Measurements from ENCODE around the gene PDIA6. TPM values are rescaled to one million over a fixed set of nuclear protein-coding genes. Genes with fewer than 3 reads are reported as not detected.

Gene PDIA6
- total RNA-seq, 1 experiment from 2014 or later, result 384 TPM

DNA sequence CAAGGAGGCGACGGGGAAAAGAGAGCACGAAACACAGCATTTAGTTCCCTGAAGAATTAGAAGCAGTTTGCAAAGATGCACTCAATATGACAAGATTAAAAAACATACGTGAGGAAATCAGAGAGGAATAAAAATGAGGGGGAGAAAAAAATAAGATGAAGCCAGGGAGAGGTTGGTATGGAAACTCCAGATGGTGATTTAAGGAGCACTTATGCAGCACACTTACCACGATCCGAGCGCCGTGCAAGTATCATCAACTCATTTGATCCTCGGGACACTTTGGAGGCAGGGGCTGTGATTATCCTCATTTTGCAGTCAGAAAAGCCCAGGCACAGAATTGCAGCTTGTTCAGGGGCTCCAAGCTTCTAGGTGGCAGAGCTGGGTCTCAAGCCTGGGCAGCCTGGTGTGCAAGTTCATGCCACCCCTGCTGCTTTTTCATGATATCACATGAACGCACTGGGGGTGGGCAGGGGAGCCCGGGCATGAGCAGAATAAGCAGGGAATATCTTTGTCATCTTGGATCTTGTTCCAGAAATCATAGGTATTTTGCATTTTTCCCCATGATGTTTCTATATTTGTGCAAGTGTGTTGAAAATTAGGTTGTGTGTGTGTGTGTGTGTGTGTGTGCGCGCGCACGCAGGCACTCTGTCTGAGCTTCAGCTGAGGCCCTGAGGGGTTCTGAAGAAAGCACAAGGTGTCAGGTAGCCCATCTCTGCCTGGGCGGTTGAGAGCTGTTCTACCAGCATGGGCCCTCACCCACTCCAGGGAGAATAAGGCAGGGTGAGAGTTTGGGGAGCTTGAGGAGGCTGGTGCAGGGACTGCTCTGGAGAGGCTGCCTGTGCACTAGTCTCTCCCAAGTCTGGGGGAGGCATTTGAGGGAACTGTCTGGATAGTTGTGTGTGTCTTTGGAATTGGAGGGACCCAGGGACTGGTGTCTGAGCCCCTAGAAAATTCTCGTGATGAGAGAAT lies 25.0 kb upstream of the PDIA6 start:
- H3K4me3 Mint-ChIP-seq (ENCODE audit: unreplicated experiment), result no peak overlapping the region
- no peak overlapping the region for H3K27ac Mint-ChIP-seq (ENCODE audit: unreplicated experiment)
- Histone ChIP-seq H3K9me3 (no peaks in the 10 kb centered on the region), H3K27me3 (replicated peaks; ENCODE audit: control insufficient read depth, insufficient read depth, low read length) (no peaks in the 10 kb centered on the region), H3K4me3 (ENCODE audit: low read depth, low read length) (no peak overlapping the region), H3K4me1 (no peaks in the 10 kb centered on the region), H3K36me3 (ENCODE audit: control insufficient read depth, insufficient read depth, low read length) (no peaks in the 10 kb centered on the region)
- H3K27me3 Mint-ChIP-seq (ENCODE audit: insufficient read depth, unreplicated experiment), result peaks cover 4% of the 10 kb centered on the region
- ChIA-PET CTCF (interaction anchor here (1.1 kb wide), 1 partner anchor 15 kb away, joined by 3 read pairs; no protein-coding TSS in a partner anchor), POLR2A (no interaction called here)
- no peak for DNase-seq
- TF ChIP-seq, protein P1, sequence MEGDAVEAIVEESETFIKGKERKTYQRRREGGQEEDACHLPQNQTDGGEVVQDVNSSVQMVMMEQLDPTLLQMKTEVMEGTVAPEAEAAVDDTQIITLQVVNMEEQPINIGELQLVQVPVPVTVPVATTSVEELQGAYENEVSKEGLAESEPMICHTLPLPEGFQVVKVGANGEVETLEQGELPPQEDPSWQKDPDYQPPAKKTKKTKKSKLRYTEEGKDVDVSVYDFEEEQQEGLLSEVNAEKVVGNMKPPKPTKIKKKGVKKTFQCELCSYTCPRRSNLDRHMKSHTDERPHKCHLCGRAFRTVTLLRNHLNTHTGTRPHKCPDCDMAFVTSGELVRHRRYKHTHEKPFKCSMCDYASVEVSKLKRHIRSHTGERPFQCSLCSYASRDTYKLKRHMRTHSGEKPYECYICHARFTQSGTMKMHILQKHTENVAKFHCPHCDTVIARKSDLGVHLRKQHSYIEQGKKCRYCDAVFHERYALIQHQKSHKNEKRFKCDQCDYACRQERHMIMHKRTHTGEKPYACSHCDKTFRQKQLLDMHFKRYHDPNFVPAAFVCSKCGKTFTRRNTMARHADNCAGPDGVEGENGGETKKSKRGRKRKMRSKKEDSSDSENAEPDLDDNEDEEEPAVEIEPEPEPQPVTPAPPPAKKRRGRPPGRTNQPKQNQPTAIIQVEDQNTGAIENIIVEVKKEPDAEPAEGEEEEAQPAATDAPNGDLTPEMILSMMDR (IDR thresholded peaks at IDR 0.05; ENCODE audit: insufficient read depth in 1 of 2, low read depth in 1 of 2, low read length in 1 of 2, severe bottlenecking in 1 of 2, unreplicated experiment in 1 of 2), result no peak
- no TSS peak for BruUV-seq (replicated peaks)
- no peaks in the 10 kb centered on the region for H3K4me1 Mint-ChIP-seq (ENCODE audit: low read depth, unreplicated experiment)
- peaks cover 21% of the 10 kb centered on the region for H3K9me3 Mint-ChIP-seq (ENCODE audit: unreplicated experiment)
- H3K36me3 Mint-ChIP-seq (ENCODE audit: insufficient read depth, unreplicated experiment), result no peaks in the 10 kb centered on the region
- intact Hi-C loops (cut with micrococcal nuclease; ENCODE audit: unreplicated experiment), result no loop called here

DNA sequence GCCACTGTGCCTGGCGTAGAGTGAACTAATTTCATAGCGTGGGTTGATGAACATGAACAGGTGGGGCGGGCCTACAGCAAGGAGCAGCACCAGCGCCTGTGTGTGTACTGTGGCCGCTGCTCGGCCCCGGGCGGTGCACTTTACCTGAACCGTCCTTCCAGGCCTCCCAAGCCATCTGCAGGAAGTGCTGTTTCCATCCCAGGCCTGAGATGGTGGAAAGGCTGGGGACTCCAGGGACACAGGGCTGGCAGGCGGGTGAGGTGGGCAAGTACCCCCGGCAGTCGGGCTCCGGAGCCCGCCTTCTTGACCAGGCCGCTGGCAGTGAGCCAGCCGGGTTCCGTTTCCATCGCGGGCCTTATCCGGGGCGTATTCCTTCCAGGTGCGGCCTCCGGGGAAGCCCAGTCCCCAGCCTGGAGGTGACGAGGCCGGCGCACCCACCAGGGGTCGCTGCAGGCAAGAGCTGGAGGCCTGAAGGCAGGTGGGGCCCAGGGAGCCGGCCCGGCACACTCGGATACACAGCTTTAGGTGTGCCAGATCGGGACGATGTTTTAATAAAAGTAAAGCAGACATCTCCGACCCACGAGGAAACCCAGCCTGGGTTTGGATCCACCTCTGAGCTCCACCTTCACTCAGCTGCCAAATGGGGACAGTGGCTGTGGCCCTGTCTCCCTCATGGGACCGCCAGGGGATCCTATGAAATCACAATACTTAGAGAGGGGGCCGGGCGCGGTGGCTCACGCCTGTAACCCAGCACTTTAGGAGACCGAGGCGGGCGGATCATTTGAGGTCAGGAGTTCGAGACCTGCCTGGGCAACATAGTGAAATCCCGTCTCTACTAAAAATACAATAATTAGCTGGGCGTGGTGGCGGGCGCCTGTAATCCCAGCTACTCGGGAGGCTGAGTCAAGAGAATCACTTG lies 22.7 kb upstream of the PDIA6 start:
- Mint-ChIP-seq H3K27me3 (ENCODE audit: insufficient read depth, unreplicated experiment) (peaks cover 6% of the 10 kb centered on the region), H3K27ac (ENCODE audit: unreplicated experiment) (no peak overlapping the region)

More for the DNA sequence above, 22.7 kb upstream of the PDIA6 start:
- DNase-seq, result peak; percentile 82 to 93
- Histone ChIP-seq H3K27me3 (replicated peaks; ENCODE audit: control insufficient read depth, insufficient read depth, low read length) (no peaks in the 10 kb centered on the region), H3K4me3 (ENCODE audit: low read depth, low read length) (no peak overlapping the region), H3K9me3 (no peaks in the 10 kb centered on the region), H3K4me1 (no peaks in the 10 kb centered on the region), H3K36me3 (ENCODE audit: control insufficient read depth, insufficient read depth, low read length) (no peaks in the 10 kb centered on the region)
- BruUV-seq (replicated peaks), result no TSS peak
- no peaks in the 10 kb centered on the region for H3K4me1 Mint-ChIP-seq (ENCODE audit: low read depth, unreplicated experiment)
- no peak overlapping the region for H3K4me3 Mint-ChIP-seq (ENCODE audit: unreplicated experiment)
- ChIA-PET CTCF (interaction anchor here (0.6 to 1.4 kb wide), 27 partner anchors 11 to 1345 kb away, joined by 3 to 26 read pairs (median 5); a partner anchor contains a TSS), POLR2A (no interaction called here)
- H3K36me3 Mint-ChIP-seq (ENCODE audit: insufficient read depth, unreplicated experiment), result no peaks in the 10 kb centered on the region
- H3K9me3 Mint-ChIP-seq (ENCODE audit: unreplicated experiment), result peaks cover 8% of the 10 kb centered on the region
- TF ChIP-seq, protein P1 (IDR thresholded peaks at IDR 0.05; ENCODE audit: insufficient read depth in 1 of 2, low read depth in 1 of 2, low read length in 1 of 2, severe bottlenecking in 1 of 2, unreplicated experiment in 1 of 2), result peak; percentile 92 to 96
- intact Hi-C loops (cut with micrococcal nuclease; ENCODE audit: unreplicated experiment), result loop anchor here (1.0 kb wide), 2 partner anchors 65 to 289 kb away; no protein-coding TSS in a partner anchor

All from Caco-2 (cell line).